OCI-LY3 (cell line): Measurements from ENCODE around the gene BORCS6.

Experiments used
- CTCF ChIP-seq: fragments of 200-600, 300-600 bp; sonication (generic); IDR thresholded peaks from 2 replicates; pipeline ENCODE4 v1.5.1; 2014; ENCODE audit warnings: antibody characterized with exemption, low read length, low read depth
- EZH2phosphoT487 ChIP-seq: fragments of 200-600 bp; shearing (Covaris generic); IDR thresholded peaks from 2 replicates; pipeline ENCODE4 v1.6.1; 2018; ENCODE audit warnings: antibody characterized with exemption, mixed run types, low read depth

- TF ChIP-seq CTCF (no peak), EZH2phosphoT487 (no peak)
These were observed 36.4 kb downstream of the BORCS6 start for GRCh38 chr17:8153525-8153956.
